ENCODE data around the gene CBX2.

Gene CBX2

GRCh38 chr17:79814127-79814973 lies 36.4 kb downstream of the CBX2 start:
- no peak for DNase-seq

GRCh38 chr17:79814974-79815835 lies 37.3 kb downstream of the CBX2 start:
- DNase-seq: no peak

GRCh38 chr17:79815836-79816461 lies 38.0 kb downstream of the CBX2 start:
- no peak for DNase-seq

- DNase-seq: no peak
Observed at GRCh38 chr17:79818026-79818758, 40.2 kb downstream of the CBX2 start.

- no peak for DNase-seq
Observed at GRCh38 chr17:79819085-79819484, 41.1 kb downstream of the CBX2 start.

GRCh38 chr17:79819534-79820276 lies 41.8 kb downstream of the CBX2 start:
- no peak for DNase-seq

- no peak for DNase-seq
Observed at GRCh38 chr17:79820959-79821330, 43.0 kb downstream of the CBX2 start.

GRCh38 chr17:79821331-79822095 lies 43.6 kb downstream of the CBX2 start:
- DNase-seq: no peak

- no peak for DNase-seq
Observed at GRCh38 chr17:79822583-79823124, 44.7 kb downstream of the CBX2 start.

GRCh38 chr17:79824234-79824633 lies 46.3 kb downstream of the CBX2 start:
- DNase-seq: no peak

- DNase-seq: no peak
Observed at GRCh38 chr17:79824893-79825579, 47.1 kb downstream of the CBX2 start.

- DNase-seq: no peak
Observed at GRCh38 chr17:79825580-79825921, 47.6 kb downstream of the CBX2 start.

- no peak for DNase-seq
Observed at GRCh38 chr17:79826204-79826680, 48.3 kb downstream of the CBX2 start.

GRCh38 chr17:79826841-79827578 lies 49.1 kb downstream of the CBX2 start:
- DNase-seq: no peak

- DNase-seq: no peak
Observed at GRCh38 chr17:79829004-79829403, 51.1 kb downstream of the CBX2 start.

- DNase-seq: no peak
Observed at GRCh38 chr17:79829457-79829856, 51.5 kb downstream of the CBX2 start.

GRCh38 chr17:79830303-79830702 lies 52.4 kb downstream of the CBX2 start:
- no peak for DNase-seq

- DNase-seq: no peak
Observed at GRCh38 chr17:79830763-79831264, 52.9 kb downstream of the CBX2 start.
